ENCODE measurements around the gene NUP50.
"Not testable (repeated sequence)": the region's sequence is repeated elsewhere in the genome, so short reads cannot be mapped to it uniquely, and the experiment has no call there.

NUP50 gene

GRCh38 chr22:45183974-45184373, 20.2 kb downstream of the NUP50 start:
- H3K27me3 ChIP-seq (replicated peaks in 2 of 5; ENCODE audit: control insufficient read depth in 4 of 5, insufficient read depth in 5 of 5, low read length in 4 of 5) = no peaks in the 10 kb centered on the region
- no peak overlapping the region for H3K27ac ChIP-seq (ENCODE audit: insufficient read depth in 1 of 2, low read depth in 1 of 2, low read length in 2 of 2, poor library complexity in 1 of 2, severe bottlenecking in 2 of 2)
- ChIA-PET CTCF (no interaction called here), POLR2A (no interaction called here)
- 98% methylated on average over 7 of the region's 13 CpGs for WGBS (ENCODE audit: insufficient coverage)
- no peaks in the 10 kb centered on the region for H3K9me3 ChIP-seq (ENCODE audit: control extremely low read depth in 1 of 5, control insufficient read depth in 4 of 5, insufficient read depth in 2 of 5, low read depth in 1 of 5, low read length in 4 of 5)
- H3K36me3 ChIP-seq (ENCODE audit: control insufficient read depth in 4 of 4, insufficient read depth in 4 of 4, low read length in 3 of 4) = peaks cover 7 to 71% (median 56%) of the 10 kb centered on the region in 4 experiments
- H3K4me1 ChIP-seq (ENCODE audit: control extremely low read depth in 1 of 4, control insufficient read depth in 4 of 4, insufficient read depth in 4 of 4, low read length in 3 of 4) = no peaks in the 10 kb centered on the region
- H3K4me3 ChIP-seq (ENCODE audit: control insufficient read depth in 1 of 7, extremely low read depth in 1 of 7, insufficient read depth in 4 of 7, low read depth in 2 of 7, low read length in 6 of 7) = no peak overlapping the region
- DNase-seq = no peak

GRCh38 chr22:45185718-45186514, 22.2 kb downstream of the NUP50 start:
- H3K4me1 ChIP-seq (ENCODE audit: control extremely low read depth in 1 of 4, control insufficient read depth in 4 of 4, insufficient read depth in 4 of 4, low read length in 3 of 4) = no peaks in the 10 kb centered on the region
- no peak for DNase-seq
- ChIA-PET POLR2A (no interaction called here), CTCF (interaction anchor here (1.3 kb wide), 1 partner anchor 9 kb away, joined by 3 read pairs; no protein-coding TSS in a partner anchor)
- H3K27ac ChIP-seq (ENCODE audit: insufficient read depth in 1 of 2, low read depth in 1 of 2, low read length in 2 of 2, poor library complexity in 1 of 2, severe bottlenecking in 2 of 2) = no peak overlapping the region
- no peak overlapping the region for H3K4me3 ChIP-seq (ENCODE audit: control insufficient read depth in 1 of 7, extremely low read depth in 1 of 7, insufficient read depth in 4 of 7, low read depth in 2 of 7, low read length in 6 of 7)
- H3K9me3 ChIP-seq (ENCODE audit: control extremely low read depth in 1 of 5, control insufficient read depth in 4 of 5, insufficient read depth in 2 of 5, low read depth in 1 of 5, low read length in 4 of 5) = no peaks in the 10 kb centered on the region
- WGBS (ENCODE audit: insufficient coverage) = 94% methylated on average over 15 of the region's 16 CpGs
- peaks cover 7 to 56% (median 44%) of the 10 kb centered on the region in 4 experiments for H3K36me3 ChIP-seq (ENCODE audit: control insufficient read depth in 4 of 4, insufficient read depth in 4 of 4, low read length in 3 of 4)
- H3K27me3 ChIP-seq (replicated peaks in 2 of 5; ENCODE audit: control insufficient read depth in 4 of 5, insufficient read depth in 5 of 5, low read length in 4 of 5) = no peaks in the 10 kb centered on the region

- WGBS (ENCODE audit: insufficient coverage) = 90% methylated on average over 4 of the region's 4 CpGs
- DNase-seq = no peak
- H3K27ac ChIP-seq (ENCODE audit: insufficient read depth in 1 of 2, low read depth in 1 of 2, low read length in 2 of 2, poor library complexity in 1 of 2, severe bottlenecking in 2 of 2) = no peak overlapping the region
- no peaks in the 10 kb centered on the region for H3K4me1 ChIP-seq (ENCODE audit: control extremely low read depth in 1 of 4, control insufficient read depth in 4 of 4, insufficient read depth in 4 of 4, low read length in 3 of 4)
- no peaks in the 10 kb centered on the region for H3K9me3 ChIP-seq (ENCODE audit: control extremely low read depth in 1 of 5, control insufficient read depth in 4 of 5, insufficient read depth in 2 of 5, low read depth in 1 of 5, low read length in 4 of 5)
- ChIA-PET CTCF (no interaction called here), POLR2A (no interaction called here)
- H3K36me3 ChIP-seq (ENCODE audit: control insufficient read depth in 4 of 4, insufficient read depth in 4 of 4, low read length in 3 of 4) = peaks cover 2 to 43% (median 36%) of the 10 kb centered on the region in 4 experiments
- no peaks in the 10 kb centered on the region for H3K27me3 ChIP-seq (replicated peaks in 2 of 5; ENCODE audit: control insufficient read depth in 4 of 5, insufficient read depth in 5 of 5, low read length in 4 of 5)
- no peak overlapping the region for H3K4me3 ChIP-seq (ENCODE audit: control insufficient read depth in 1 of 7, extremely low read depth in 1 of 7, insufficient read depth in 4 of 7, low read depth in 2 of 7, low read length in 6 of 7)
These were observed 24.2 kb downstream of the NUP50 start for GRCh38 chr22:45187891-45188290.

- Histone ChIP-seq H3K27me3 (replicated peaks in 2 of 5; ENCODE audit: control insufficient read depth in 4 of 5, insufficient read depth in 5 of 5, low read length in 4 of 5) (no peaks in the 10 kb centered on the region), H3K4me3 (ENCODE audit: control insufficient read depth in 1 of 7, extremely low read depth in 1 of 7, insufficient read depth in 4 of 7, low read depth in 2 of 7, low read length in 6 of 7) (no peak overlapping the region), H3K4me1 (ENCODE audit: control extremely low read depth in 1 of 4, control insufficient read depth in 4 of 4, insufficient read depth in 4 of 4, low read length in 3 of 4) (no peaks in the 10 kb centered on the region), H3K9me3 (ENCODE audit: control extremely low read depth in 1 of 5, control insufficient read depth in 4 of 5, insufficient read depth in 2 of 5, low read depth in 1 of 5, low read length in 4 of 5) (no peaks in the 10 kb centered on the region), H3K27ac (ENCODE audit: insufficient read depth in 1 of 2, low read depth in 1 of 2, low read length in 2 of 2, poor library complexity in 1 of 2, severe bottlenecking in 2 of 2) (no peak overlapping the region), H3K36me3 (ENCODE audit: control insufficient read depth in 4 of 4, insufficient read depth in 4 of 4, low read length in 3 of 4) (peaks cover 2 to 41% (median 28%) of the 10 kb centered on the region in 4 experiments)
- ChIA-PET CTCF (no interaction called here), POLR2A (interaction anchor here (0.6 kb wide), 1 partner anchor 414 kb away, joined by 3 read pairs; no protein-coding TSS in a partner anchor)
- WGBS (ENCODE audit: insufficient coverage) = 96% methylated on average over 16 of the region's 16 CpGs
- DNase-seq = no peak
These were observed 25.1 kb downstream of the NUP50 start for GRCh38 chr22:45188779-45189178.

- Histone ChIP-seq H3K9me3 (ENCODE audit: control extremely low read depth in 1 of 5, control insufficient read depth in 4 of 5, insufficient read depth in 2 of 5, low read depth in 1 of 5, low read length in 4 of 5) (no peaks in the 10 kb centered on the region), H3K4me1 (ENCODE audit: control extremely low read depth in 1 of 4, control insufficient read depth in 4 of 4, insufficient read depth in 4 of 4, low read length in 3 of 4) (no peaks in the 10 kb centered on the region), H3K36me3 (ENCODE audit: control insufficient read depth in 4 of 4, insufficient read depth in 4 of 4, low read length in 3 of 4) (peaks cover 0 to 36% (median 22%) of the 10 kb centered on the region in 4 experiments), H3K27me3 (replicated peaks in 2 of 5; ENCODE audit: control insufficient read depth in 4 of 5, insufficient read depth in 5 of 5, low read length in 4 of 5) (no peaks in the 10 kb centered on the region), H3K4me3 (ENCODE audit: control insufficient read depth in 1 of 7, extremely low read depth in 1 of 7, insufficient read depth in 4 of 7, low read depth in 2 of 7, low read length in 6 of 7) (no peak overlapping the region), H3K27ac (ENCODE audit: insufficient read depth in 1 of 2, low read depth in 1 of 2, low read length in 2 of 2, poor library complexity in 1 of 2, severe bottlenecking in 2 of 2) (no peak overlapping the region)
- ChIA-PET POLR2A (no interaction called here), CTCF (interaction anchor here (1.4 kb wide), 1 partner anchor 21 kb away, joined by 3 read pairs; no protein-coding TSS in a partner anchor)
- DNase-seq = no peak
- 96% methylated on average over 3 of the region's 4 CpGs for WGBS (ENCODE audit: insufficient coverage)
These were observed 26.6 kb downstream of the NUP50 start for GRCh38 chr22:45190202-45190872.

GRCh38 chr22:45191746-45192145, 28.0 kb downstream of the NUP50 start:
- not testable (repeated sequence) for H3K27ac ChIP-seq (ENCODE audit: insufficient read depth in 1 of 2, low read depth in 1 of 2, low read length in 2 of 2, poor library complexity in 1 of 2, severe bottlenecking in 2 of 2); H3K4me3 ChIP-seq (ENCODE audit: control insufficient read depth in 1 of 7, extremely low read depth in 1 of 7, insufficient read depth in 4 of 7, low read depth in 2 of 7, low read length in 6 of 7); H3K27me3 ChIP-seq (replicated peaks in 2 of 5; ENCODE audit: control insufficient read depth in 4 of 5, insufficient read depth in 5 of 5, low read length in 4 of 5); H3K9me3 ChIP-seq (ENCODE audit: control extremely low read depth in 1 of 5, control insufficient read depth in 4 of 5, insufficient read depth in 2 of 5, low read depth in 1 of 5, low read length in 4 of 5); H3K4me1 ChIP-seq (ENCODE audit: control extremely low read depth in 1 of 4, control insufficient read depth in 4 of 4, insufficient read depth in 4 of 4, low read length in 3 of 4); DNase-seq
- 94% methylated on average over 7 of the region's 9 CpGs for WGBS (ENCODE audit: insufficient coverage)
- ChIA-PET POLR2A (interaction anchor here (0.6 kb wide), 1 partner anchor 492 kb away, joined by 3 read pairs; no protein-coding TSS in a partner anchor), CTCF (interaction anchor here (0.7 to 1.4 kb wide), 2 partner anchors 17 to 22 kb away, joined by 3 read pairs; no protein-coding TSS in a partner anchor)
- peaks cover 2 to 40% (median 21%) of the 10 kb centered on the region in 4 experiments for H3K36me3 ChIP-seq (ENCODE audit: control insufficient read depth in 4 of 4, insufficient read depth in 4 of 4, low read length in 3 of 4)

GRCh38 chr22:45192701-45193187, 29.0 kb downstream of the NUP50 start:
- Histone ChIP-seq H3K4me3 (ENCODE audit: control insufficient read depth in 1 of 7, extremely low read depth in 1 of 7, insufficient read depth in 4 of 7, low read depth in 2 of 7, low read length in 6 of 7) (no peak overlapping the region), H3K9me3 (ENCODE audit: control extremely low read depth in 1 of 5, control insufficient read depth in 4 of 5, insufficient read depth in 2 of 5, low read depth in 1 of 5, low read length in 4 of 5) (no peaks in the 10 kb centered on the region), H3K4me1 (ENCODE audit: control extremely low read depth in 1 of 4, control insufficient read depth in 4 of 4, insufficient read depth in 4 of 4, low read length in 3 of 4) (no peaks in the 10 kb centered on the region), H3K36me3 (ENCODE audit: control insufficient read depth in 4 of 4, insufficient read depth in 4 of 4, low read length in 3 of 4) (peaks cover 2 to 50% (median 29%) of the 10 kb centered on the region in 4 experiments), H3K27me3 (replicated peaks in 2 of 5; ENCODE audit: control insufficient read depth in 4 of 5, insufficient read depth in 5 of 5, low read length in 4 of 5) (no peaks in the 10 kb centered on the region), H3K27ac (ENCODE audit: insufficient read depth in 1 of 2, low read depth in 1 of 2, low read length in 2 of 2, poor library complexity in 1 of 2, severe bottlenecking in 2 of 2) (no peak overlapping the region)
- 83% methylated on average over 13 of the region's 13 CpGs for WGBS (ENCODE audit: insufficient coverage)
- DNase-seq = no peak
- CTCF ChIA-PET = interaction anchor here (1.3 kb wide), 1 partner anchor 24 kb away, joined by 4 read pairs; no protein-coding TSS in a partner anchor
- POLR2A ChIA-PET = no interaction called here

Measured in common myeloid progenitor, CD34-positive (primary cell).